ENCODE data around the gene CTNNA2. TPM values are rescaled to one million over a fixed set of nuclear protein-coding genes. Genes with fewer than 3 reads are reported as not detected.

CTNNA2 gene
- total RNA-seq, 1 donor from 2014 or later = 43.5 TPM

- H2AFZ ChIP-seq (replicated peaks) = no peak overlapping the region
- H3K36me3 ChIP-seq = no peaks in the 10 kb centered on the region
- no peak overlapping the region for H3K27ac ChIP-seq
- no peaks in the 10 kb centered on the region for H4K20me1 ChIP-seq (ENCODE audit: low read depth)
- no peak overlapping the region for H3K9ac ChIP-seq
- Mint-ChIP-seq H3K4me3 (no peak overlapping the region), H3K27ac (no peak overlapping the region), H3K9me3 (no peaks in the 10 kb centered on the region), H3K27me3 (ENCODE audit: insufficient read depth, low read depth) (peaks cover 4% of the 10 kb centered on the region), H3K4me1 (peaks cover 7% of the 10 kb centered on the region), H3K36me3 (no peaks in the 10 kb centered on the region)
- H3F3A ChIP-seq (ENCODE audit: low read depth) = no peaks in the 10 kb centered on the region
- no peaks in the 10 kb centered on the region for H3K9me3 ChIP-seq (ENCODE audit: low read depth)
- no peaks in the 10 kb centered on the region for H3K27me3 ChIP-seq
- TF ChIP-seq EZH2 (IDR thresholded peaks at IDR 0.05) = no peak
- TF ChIP-seq EZH2phosphoT487 (IDR thresholded peaks at IDR 0.05) = no peak
- TF ChIP-seq CTCF (IDR thresholded peaks at IDR 0.05) = no peak
- H3K4me3 ChIP-seq = no peak overlapping the region
- no peak for DNase-seq (ENCODE audit: low spot score)
- H3K4me1 ChIP-seq = no peaks in the 10 kb centered on the region
- H3K4me2 ChIP-seq = no peak overlapping the region
- no peaks in the 10 kb centered on the region for H3K79me2 ChIP-seq (ENCODE audit: low read depth)
These were observed 600.5 kb downstream of the CTNNA2 start for GRCh38 chr2:80113399-80113798.

DNA sequence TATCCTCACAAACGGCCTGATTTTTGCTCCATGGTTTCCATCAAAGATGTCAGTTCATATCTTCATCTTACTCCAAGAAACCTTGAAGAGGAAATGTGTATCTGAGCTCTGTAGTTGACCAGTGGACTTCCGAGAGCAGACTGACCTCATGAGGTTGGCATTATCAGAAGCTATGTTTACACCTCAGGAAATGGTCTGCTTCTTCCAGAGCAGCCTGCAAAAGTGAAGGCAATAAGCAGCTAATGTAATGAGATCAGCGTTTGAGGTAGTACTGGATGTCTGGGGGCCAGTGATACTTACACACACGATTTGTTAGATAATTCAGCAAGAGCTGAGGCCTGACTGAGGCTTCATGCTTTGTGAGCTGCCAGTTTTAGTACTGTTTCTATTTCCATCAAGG is 602.0 kb downstream of the CTNNA2 start:
- peaks cover 4% of the 10 kb centered on the region for H3K27me3 Mint-ChIP-seq (ENCODE audit: insufficient read depth, low read depth)
- H3K9ac ChIP-seq = no peak overlapping the region
- no peak overlapping the region for H3K27ac Mint-ChIP-seq
- H3K4me3 ChIP-seq = no peak overlapping the region
- no peak overlapping the region for H2AFZ ChIP-seq (replicated peaks)
- H3K4me3 Mint-ChIP-seq = no peak overlapping the region
- no peaks in the 10 kb centered on the region for H4K20me1 ChIP-seq (ENCODE audit: low read depth)
- no peaks in the 10 kb centered on the region for H3K9me3 ChIP-seq (ENCODE audit: low read depth)
- no peaks in the 10 kb centered on the region for H3K79me2 ChIP-seq (ENCODE audit: low read depth)
- no peaks in the 10 kb centered on the region for H3K36me3 ChIP-seq
- H3K27ac ChIP-seq = no peak overlapping the region
- no peak for DNase-seq (ENCODE audit: low spot score)
- H3K4me1 ChIP-seq = no peaks in the 10 kb centered on the region
- TF ChIP-seq EZH2phosphoT487 (IDR thresholded peaks at IDR 0.05) = no peak
- no peak for TF ChIP-seq CTCF (IDR thresholded peaks at IDR 0.05)
- no peak for TF ChIP-seq EZH2 (IDR thresholded peaks at IDR 0.05)
- H3K36me3 Mint-ChIP-seq = no peaks in the 10 kb centered on the region
- H3K9me3 Mint-ChIP-seq = no peaks in the 10 kb centered on the region
- peaks cover 7% of the 10 kb centered on the region for H3K4me1 Mint-ChIP-seq
- no peaks in the 10 kb centered on the region for H3K27me3 ChIP-seq
- H3F3A ChIP-seq (ENCODE audit: low read depth) = no peaks in the 10 kb centered on the region
- H3K4me2 ChIP-seq = no peak overlapping the region

- Mint-ChIP-seq H3K27ac (no peak overlapping the region), H3K27me3 (ENCODE audit: insufficient read depth, low read depth) (no peaks in the 10 kb centered on the region), H3K4me1 (peaks cover 7% of the 10 kb centered on the region), H3K36me3 (no peaks in the 10 kb centered on the region), H3K9me3 (no peaks in the 10 kb centered on the region), H3K4me3 (no peak overlapping the region)
- no peaks in the 10 kb centered on the region for H3K79me2 ChIP-seq (ENCODE audit: low read depth)
- no peak overlapping the region for H3K9ac ChIP-seq
- H3K9me3 ChIP-seq (ENCODE audit: low read depth) = no peaks in the 10 kb centered on the region
- no peak overlapping the region for H3K4me3 ChIP-seq
- H3K36me3 ChIP-seq = no peaks in the 10 kb centered on the region
- no peaks in the 10 kb centered on the region for H3F3A ChIP-seq (ENCODE audit: low read depth)
- no peak overlapping the region for H3K4me2 ChIP-seq
- no peaks in the 10 kb centered on the region for H3K4me1 ChIP-seq
- TF ChIP-seq EZH2 (IDR thresholded peaks at IDR 0.05) = no peak
- no peak for TF ChIP-seq CTCF (IDR thresholded peaks at IDR 0.05)
- TF ChIP-seq EZH2phosphoT487 (IDR thresholded peaks at IDR 0.05) = no peak
- no peak overlapping the region for H2AFZ ChIP-seq (replicated peaks)
- H4K20me1 ChIP-seq (ENCODE audit: low read depth) = no peaks in the 10 kb centered on the region
- no peak for DNase-seq (ENCODE audit: low spot score)
- H3K27me3 ChIP-seq = no peaks in the 10 kb centered on the region
- H3K27ac ChIP-seq = no peak overlapping the region
These were observed 604.5 kb downstream of the CTNNA2 start for GRCh38 chr2:80117401-80117800.

Data from neural progenitor cell (in vitro differentiated cells).